Pancreas (tissue), 10 donors: ENCODE data around the gene ACP4. TPM values are rescaled to one million over a fixed set of nuclear protein-coding genes. Genes with fewer than 3 reads are reported as not detected.

ENCODE experiments used
- ATAC-seq, 4 donors: fragments of 200-7000 bp; cut with Tn5 transposase; one replicate each; pipeline versions ENCODE4 v1.8.0 to v1.9.1; 2020; ENCODE audit warnings: mild to moderate bottlenecking in 4 of 4, moderate library complexity in 4 of 4
- DNase-seq, 6 donors: peaks; one replicate each; pipeline ENCODE4 v3.0.0-alpha.2; 2020
- FAIRE-seq: peaks from 2 replicates; lab custom pipeline; 2012; peaks lifted over from hg19 to GRCh38; lab: Jason Lieb, UNC
- H3K27ac ChIP-seq, 4 donors: fragments of 200-600 bp; sonication (generic); 1 replicate in 3 of 4; 2 replicates in 1 of 4; pipeline versions ENCODE4 v1.5.0 to v1.8.0; 2020
- H3K27me3 ChIP-seq, 4 donors: fragments of 200-600 bp; one replicate each; pipeline ENCODE4 v1.8.0; 2021
- H3K36me3 ChIP-seq, 3 donors: fragments of 200-600 bp; sonication (generic) in 1 of 3; one replicate each; pipeline versions ENCODE4 v1.5.0 to v1.8.0; 2020 to 2021
- H3K4me1 ChIP-seq, 3 donors: fragments of 200-600 bp; one replicate each; pipeline ENCODE4 v1.8.0; 2021
- H3K4me3 ChIP-seq, 4 donors: fragments of 200-600 bp; sonication (generic) in 2 of 4; one replicate each; pipeline versions ENCODE4 v1.5.0 to v1.8.0; 2020 to 2021
- H3K9me3 ChIP-seq, 4 donors: fragments of 200-600 bp; one replicate each; pipeline ENCODE4 v1.8.0; 2021
- WGBS, 2 donors: extraction: QIAGEN DNeasy Blood & Tissue Kit; methylation state at CpG; one replicate each; pipeline ENCODE4 v1.1.7; 2013; 5-methylcytosine and 5-hydroxymethylcytosine counted together
- intact Hi-C, 3 donors: fragments of 100-400 bp; cut with DNase I; formaldehyde crosslinking; loops; one replicate each; pipeline versions ENCODE4 v1.11.1 to v1.14.2; 2022
- polyA plus RNA-seq, 2 donors: library from polyadenylated mRNA; stranded (reverse); fragments of 200-250 nt; gene quantifications; one replicate each; pipeline ENCODE4 v1.2.3, GENCODE V29; 2013
- total RNA-seq, 6 donors: library from RNA; stranded (reverse); fragmentation: NEBNext Ultra II Directional in 4 of 6; extraction: Animal tissue kit (Norgen Biotek cat#: 25700) in 4 of 6; gene quantifications; one replicate each; pipeline versions ENCODE4 v1.2.1 to v1.2.4, GENCODE V29; 2021 to 2023
- TF ChIP-seq, protein P1 (sequence below), 4 donors: fragments of 200-600 bp; sonication (generic) in 3 of 4; IDR thresholded peaks; one replicate each; pipeline versions ENCODE4 v1.5.0 to v1.8.0; 2021; ENCODE audit warnings: antibody characterized with exemption in 4 of 4
- donor health status: healthy with polysubstance abuse.
- donor health status: DM: no; HTN: no; CAD: no; lungs with moderate emphysema.
- donor health status: DM: no; HTN: no; CAD: no.
- donor health status: control.
- donor health status: control.
- donor health status: Bipolar disorder and iron deficiency.
- donor health status: DM: yes; HTN: yes; CAD: no.
- donor health status: DM: no; HTN: no; CAD: no.
- donor health status: DM: no; HTN: no; CAD: no.
- donor health status: DM: yes; HTN: yes; CAD: no.

Gene ACP4
- total and polyA plus RNA-seq, 8 donors, result not detected

DNA sequence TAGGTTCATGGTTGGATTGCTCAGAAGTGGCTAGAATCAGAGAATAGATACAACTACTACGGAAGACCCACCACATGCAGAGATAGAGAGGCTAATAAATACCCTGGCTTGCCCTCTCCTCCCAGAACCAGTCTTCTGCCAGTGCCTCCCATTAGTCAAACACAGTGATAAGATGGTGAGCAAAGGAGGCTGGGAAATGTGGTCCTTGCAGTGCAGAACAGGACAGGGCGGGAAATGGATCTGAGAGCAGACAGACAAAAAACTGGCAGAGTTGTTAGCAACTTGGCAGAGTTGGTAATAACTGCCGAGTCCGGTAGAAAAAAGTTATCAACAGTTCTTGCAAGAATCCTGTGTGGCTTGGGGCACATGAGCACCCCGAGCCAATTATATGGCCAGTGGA is 24.7 kb downstream of the ACP4 start:
- intact Hi-C loops, result no loop called here
- TF ChIP-seq, protein P1, sequence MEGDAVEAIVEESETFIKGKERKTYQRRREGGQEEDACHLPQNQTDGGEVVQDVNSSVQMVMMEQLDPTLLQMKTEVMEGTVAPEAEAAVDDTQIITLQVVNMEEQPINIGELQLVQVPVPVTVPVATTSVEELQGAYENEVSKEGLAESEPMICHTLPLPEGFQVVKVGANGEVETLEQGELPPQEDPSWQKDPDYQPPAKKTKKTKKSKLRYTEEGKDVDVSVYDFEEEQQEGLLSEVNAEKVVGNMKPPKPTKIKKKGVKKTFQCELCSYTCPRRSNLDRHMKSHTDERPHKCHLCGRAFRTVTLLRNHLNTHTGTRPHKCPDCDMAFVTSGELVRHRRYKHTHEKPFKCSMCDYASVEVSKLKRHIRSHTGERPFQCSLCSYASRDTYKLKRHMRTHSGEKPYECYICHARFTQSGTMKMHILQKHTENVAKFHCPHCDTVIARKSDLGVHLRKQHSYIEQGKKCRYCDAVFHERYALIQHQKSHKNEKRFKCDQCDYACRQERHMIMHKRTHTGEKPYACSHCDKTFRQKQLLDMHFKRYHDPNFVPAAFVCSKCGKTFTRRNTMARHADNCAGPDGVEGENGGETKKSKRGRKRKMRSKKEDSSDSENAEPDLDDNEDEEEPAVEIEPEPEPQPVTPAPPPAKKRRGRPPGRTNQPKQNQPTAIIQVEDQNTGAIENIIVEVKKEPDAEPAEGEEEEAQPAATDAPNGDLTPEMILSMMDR (IDR thresholded peaks at IDR 0.05), result no peak
- peak in 2 of 6 donors; percentile 4 to 44 for DNase-seq

DNA sequence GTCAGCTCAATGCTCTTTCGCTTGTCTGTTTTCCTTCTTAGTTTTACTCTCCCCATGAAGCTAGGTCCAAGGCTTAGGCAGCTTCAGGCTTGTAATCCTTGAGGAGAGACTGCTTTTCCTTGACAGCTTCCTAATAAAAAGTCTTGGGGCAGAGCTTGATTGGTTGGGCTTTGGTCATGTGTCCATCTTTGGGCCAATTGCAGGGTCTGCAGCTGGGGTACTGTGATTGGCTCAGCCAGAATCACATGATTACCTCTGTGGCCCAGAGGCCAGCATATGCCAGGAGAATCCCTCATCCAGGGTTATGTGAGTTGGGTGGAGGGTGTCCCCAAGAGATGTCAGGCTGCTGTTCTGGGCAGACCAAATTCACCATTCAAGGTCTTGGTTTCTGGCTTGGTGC is 25.2 kb downstream of the ACP4 start:
- H3K9me3 ChIP-seq, result no peaks in the 10 kb centered on the region
- TF ChIP-seq, protein P1 (IDR thresholded peaks at IDR 0.05), result no peak
- intact Hi-C loops, result no loop called here
- H3K27me3 ChIP-seq, result no peaks in the 10 kb centered on the region
- H3K4me3 ChIP-seq, result no peak overlapping the region
- H3K36me3 ChIP-seq, result no peaks in the 10 kb centered on the region
- H3K4me1 ChIP-seq, result no peaks in the 10 kb centered on the region
- ATAC-seq (peak in 2 of 4 donors; percentile 5 to 10), FAIRE-seq (no peak), DNase-seq (peak in 2 of 6 donors; percentile 12 to 42)
- 94 to 97% methylated on average over 1 of the region's 1 CpG for WGBS, 2 donors
- no peak overlapping the region for H3K27ac ChIP-seq

More for the DNA sequence above, 24.7 kb downstream of the ACP4 start:
- 38 to 40% methylated on average over 5 of the region's 5 CpGs for WGBS, 2 donors
- FAIRE-seq, result no peak
- Histone ChIP-seq H3K27me3 (no peaks in the 10 kb centered on the region), H3K4me1 (no peaks in the 10 kb centered on the region), H3K9me3 (no peaks in the 10 kb centered on the region), H3K36me3 (no peaks in the 10 kb centered on the region), H3K4me3 (no peak overlapping the region), H3K27ac (no peak overlapping the region)
- peak in 3 of 4 donors; percentile 9 to 23 (median 18) for ATAC-seq

DNA sequence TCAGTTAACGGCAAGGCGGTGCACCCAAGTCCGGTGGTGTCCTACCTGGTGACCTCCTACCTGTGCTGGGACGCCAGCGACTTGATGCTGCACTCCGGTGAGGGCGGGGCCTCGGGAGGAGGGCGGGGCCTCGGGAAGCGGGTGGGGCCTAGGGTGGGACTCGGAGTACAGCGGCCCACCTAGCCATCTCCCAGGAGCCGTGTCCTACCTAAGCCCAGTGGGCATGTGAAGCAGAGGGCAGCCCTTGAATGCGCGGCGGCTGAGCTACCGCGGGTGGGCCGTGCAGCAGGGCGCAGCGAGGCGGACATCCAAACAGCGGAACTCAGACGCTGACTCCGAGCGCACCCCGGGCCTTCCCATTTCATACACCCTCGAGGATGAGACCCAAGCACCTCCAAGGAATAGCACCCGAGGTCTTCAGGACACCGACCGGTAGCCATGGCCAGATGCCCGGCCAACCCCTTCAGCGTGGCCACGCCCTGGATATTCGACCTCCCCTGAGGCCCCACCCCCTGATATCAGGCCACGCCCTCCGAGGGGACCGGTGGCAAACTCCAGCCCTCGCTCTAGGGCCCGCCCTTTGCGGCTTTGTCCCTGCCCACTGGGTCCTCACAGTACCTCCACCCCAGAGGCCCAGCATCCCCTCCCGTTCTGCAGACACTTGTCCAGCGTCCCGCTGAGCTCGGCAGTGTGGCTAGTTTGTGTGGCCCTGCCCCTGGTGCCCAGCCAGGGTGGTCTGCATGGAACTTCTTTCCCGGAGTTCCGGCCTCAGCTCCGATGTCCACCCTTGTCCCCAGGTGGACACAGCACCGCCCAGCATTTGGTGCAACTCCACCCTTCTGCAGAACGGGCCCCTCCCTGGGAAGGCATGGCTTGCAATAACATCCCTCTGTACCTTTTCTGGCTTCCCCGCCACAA is 28.0 kb downstream of the ACP4 start:
- DNase-seq, result peak; percentile 84 to 96 (median 92)
- FAIRE-seq, result no peak
- peak; percentile 41 to 76 (median 62) for ATAC-seq

DNA sequence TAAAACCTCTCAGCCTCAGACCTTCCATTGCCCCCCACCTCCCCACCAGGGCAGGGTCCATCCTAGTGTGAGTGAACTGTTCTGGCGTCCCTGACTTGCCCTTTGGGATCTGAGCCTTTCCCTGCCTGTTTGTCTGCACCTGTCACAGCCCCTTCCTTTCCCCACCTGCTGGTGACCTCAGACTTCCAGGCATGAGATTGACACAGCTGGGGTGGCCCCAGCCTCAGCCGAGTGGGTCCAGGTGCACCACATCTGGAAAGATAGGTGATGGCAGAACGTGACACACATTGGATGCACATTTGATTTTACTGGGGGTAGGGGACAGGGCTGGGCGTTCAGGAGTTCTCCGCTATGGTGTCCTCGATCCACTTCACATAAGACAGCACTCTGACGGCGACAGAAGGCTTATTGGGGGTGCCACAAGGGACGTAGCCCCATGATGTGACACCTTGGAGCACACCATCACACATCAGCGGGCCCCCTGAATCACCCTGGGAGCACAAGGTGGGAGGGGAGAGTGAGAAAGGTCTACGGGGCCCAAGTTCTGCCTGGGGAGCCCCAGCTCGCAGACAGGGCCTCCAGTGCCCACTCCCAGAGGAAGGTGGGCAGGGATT is 28.8 kb downstream of the ACP4 start:
- peak overlapping the region; percentile 12 to 47 (median 38) for H3K4me3 ChIP-seq
- ATAC-seq (peak; percentile 8 to 22 (median 14)), DNase-seq (peak in 4 of 6 donors; percentile 54 to 85 (median 72)), FAIRE-seq (no peak)
- H3K4me1 ChIP-seq, result no peaks in the 10 kb centered on the region
- intact Hi-C loops, result no loop called here
- H3K27me3 ChIP-seq, result no peaks in the 10 kb centered on the region
- 33 to 34% methylated on average over 12 of the region's 12 CpGs for WGBS, 2 donors
- no peaks in the 10 kb centered on the region for H3K9me3 ChIP-seq
- no peaks in the 10 kb centered on the region for H3K36me3 ChIP-seq
- peak overlapping the region; percentile 6 to 69 (median 36) for H3K27ac ChIP-seq
- TF ChIP-seq, protein P1 (IDR thresholded peaks at IDR 0.05), result no peak

More for the DNA sequence above, 28.0 kb downstream of the ACP4 start:
- H3K36me3 ChIP-seq, result no peaks in the 10 kb centered on the region
- intact Hi-C loops, result no loop called here
- no peaks in the 10 kb centered on the region for H3K9me3 ChIP-seq
- WGBS, 2 donors, result 22 to 24% methylated on average over 52 of the region's 52 CpGs
- H3K27me3 ChIP-seq, result no peaks in the 10 kb centered on the region
- H3K4me1 ChIP-seq, result no peaks in the 10 kb centered on the region
- no peak overlapping the region for H3K27ac ChIP-seq
- peak overlapping the region in 3 of 4 donors; percentile 29 to 47 (median 46) for H3K4me3 ChIP-seq
- TF ChIP-seq, protein P1 (IDR thresholded peaks at IDR 0.05), result no peak
